Measurements from ENCODE around the gene ACO1.
"Not testable (repeated sequence)": the region's sequence is repeated elsewhere in the genome, so short reads cannot be mapped to it uniquely, and the experiment has no call there.

Gene ACO1

DNA sequence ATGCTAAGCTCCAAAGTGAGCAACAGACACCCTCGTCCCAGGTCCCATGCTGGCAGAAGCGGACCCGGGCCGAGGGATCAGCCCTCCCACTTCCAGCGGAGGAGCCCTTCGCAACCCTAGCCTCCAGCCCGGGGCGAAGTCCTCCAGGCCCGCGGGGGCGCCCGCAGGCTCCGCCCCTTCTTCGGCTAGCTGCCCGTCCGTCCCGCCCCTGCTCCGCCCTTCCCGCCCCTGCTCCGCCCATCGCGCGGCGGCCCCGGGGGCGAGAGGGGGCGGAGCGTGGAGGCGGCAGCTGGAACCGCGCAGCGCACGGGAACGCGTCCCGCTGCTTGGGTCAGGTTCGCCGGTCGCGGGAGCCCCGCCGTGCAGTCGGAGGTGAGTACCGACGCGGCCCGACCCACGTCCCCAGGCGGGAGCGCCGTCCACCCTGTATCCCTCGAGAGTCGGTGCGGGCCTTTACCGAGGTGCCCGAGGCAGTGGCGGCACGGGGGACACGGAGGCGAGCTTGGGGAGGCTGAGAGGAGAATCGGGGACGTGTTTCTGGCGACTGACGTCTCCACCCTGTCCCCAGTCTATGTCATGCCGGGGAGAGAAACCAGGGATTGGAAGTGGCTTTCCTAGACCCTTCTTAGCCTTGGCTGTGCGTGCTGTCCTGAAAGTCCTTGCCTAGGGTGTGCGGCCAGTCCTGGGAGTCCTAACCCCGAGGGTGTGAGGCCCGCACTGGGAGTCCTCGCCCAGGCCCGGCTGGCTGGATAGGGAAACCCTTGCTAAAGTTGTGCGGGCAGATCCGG lies at the start of gene ACO1:
Gene ACO1 (plus strand): TSS at position 280 of the 788 bp plus-strand sequence. CDS start 20,864 bp downstream, outside the sequence.
- in situ Hi-C loops (cut with MboI; ENCODE audit: low sequenced_read_pairs), result loop anchor here (10.0 to 25.0 kb wide), 2 partner anchors 190 to 578 kb away; partner anchors contain the start of gene NDUFB6

DNA sequence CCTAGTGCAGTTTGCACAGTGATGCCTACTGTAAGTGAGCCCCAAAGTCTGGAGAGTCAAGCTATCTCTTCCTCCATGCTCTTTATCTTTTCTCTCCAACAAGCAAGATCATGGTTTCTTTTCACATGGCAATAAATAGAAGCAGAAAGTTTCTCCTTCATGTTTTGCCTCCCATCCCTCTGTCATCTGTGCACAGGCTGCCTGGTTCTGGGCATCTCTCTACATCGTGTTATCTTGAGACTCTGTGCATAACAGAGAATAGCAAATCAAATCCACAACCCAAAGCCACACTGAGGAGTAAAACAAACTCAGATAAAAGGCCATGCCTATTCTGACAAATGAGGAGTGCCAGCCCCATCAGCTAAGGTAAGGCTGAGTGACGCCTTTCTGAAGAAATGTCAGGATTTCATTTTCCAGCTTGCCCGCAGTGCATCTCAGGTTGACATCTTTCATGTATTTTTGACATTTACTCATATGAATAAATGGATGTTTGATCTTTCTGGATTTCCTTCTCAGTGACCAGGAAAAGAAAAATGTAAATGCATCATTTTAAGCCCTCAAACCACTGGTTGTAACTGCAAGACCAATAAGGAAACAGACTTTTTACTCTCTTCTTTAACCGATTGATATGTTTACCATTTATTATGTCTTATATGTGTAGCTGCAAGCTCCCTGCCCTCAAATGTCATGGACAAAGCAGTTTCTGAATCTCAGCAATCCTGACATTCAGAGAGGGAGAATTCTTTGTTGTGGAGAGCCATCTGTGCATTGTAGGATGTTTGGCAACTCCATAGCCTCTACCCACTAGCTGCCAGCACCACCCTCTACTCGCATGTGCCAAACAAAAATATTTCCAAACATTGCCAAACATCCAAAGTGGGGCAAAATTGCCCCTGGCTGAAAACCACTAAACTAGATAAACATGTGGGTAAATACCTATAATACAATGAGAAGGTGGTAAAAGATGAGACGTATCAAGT lies 49.2 kb upstream of the ACO1 start:
- in situ Hi-C loops (cut with MboI; ENCODE audit: low sequenced_read_pairs), result no loop called here

DNA sequence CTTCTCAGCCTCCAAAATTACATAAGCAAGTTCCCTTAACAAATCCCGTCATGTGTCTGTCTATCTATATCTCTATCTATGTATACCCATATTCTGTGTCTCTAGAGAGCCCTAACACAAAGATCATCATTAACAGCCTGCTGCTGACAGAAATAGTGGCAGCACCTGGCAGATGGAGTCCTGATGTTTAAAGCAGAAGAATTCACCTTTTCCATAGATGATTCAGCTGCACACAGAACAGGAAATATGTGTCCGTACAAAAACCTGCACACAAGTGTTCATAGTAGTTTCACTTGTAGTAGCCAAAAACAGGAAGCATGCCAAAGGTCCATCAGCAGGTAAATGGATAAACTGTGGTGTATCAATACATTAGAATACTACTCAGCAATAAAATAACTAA lies 45.0 kb upstream of the ACO1 start:
- in situ Hi-C loops (cut with MboI; ENCODE audit: low sequenced_read_pairs), result no loop called here

DNA sequence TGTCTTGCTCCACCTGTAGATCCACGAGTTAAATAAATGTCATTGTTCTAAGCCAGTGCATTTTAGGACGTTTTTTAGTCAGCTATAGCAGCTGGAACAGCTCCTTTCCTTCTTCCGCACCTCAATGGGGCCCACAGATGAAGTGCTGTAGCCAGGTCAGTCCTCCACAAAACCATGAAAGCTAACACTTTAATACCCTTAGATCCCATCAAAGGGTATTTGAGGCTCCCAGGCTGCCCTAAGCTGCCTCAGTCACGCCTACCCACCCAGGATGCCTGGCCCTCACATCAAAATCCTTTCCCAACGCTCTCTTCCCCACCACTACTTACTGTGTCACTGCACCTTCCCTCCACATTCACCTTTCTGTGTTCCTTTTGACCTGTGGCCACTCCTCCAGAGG lies 44.1 kb upstream of the ACO1 start:
- in situ Hi-C loops (cut with MboI; ENCODE audit: low sequenced_read_pairs), result no loop called here

DNA sequence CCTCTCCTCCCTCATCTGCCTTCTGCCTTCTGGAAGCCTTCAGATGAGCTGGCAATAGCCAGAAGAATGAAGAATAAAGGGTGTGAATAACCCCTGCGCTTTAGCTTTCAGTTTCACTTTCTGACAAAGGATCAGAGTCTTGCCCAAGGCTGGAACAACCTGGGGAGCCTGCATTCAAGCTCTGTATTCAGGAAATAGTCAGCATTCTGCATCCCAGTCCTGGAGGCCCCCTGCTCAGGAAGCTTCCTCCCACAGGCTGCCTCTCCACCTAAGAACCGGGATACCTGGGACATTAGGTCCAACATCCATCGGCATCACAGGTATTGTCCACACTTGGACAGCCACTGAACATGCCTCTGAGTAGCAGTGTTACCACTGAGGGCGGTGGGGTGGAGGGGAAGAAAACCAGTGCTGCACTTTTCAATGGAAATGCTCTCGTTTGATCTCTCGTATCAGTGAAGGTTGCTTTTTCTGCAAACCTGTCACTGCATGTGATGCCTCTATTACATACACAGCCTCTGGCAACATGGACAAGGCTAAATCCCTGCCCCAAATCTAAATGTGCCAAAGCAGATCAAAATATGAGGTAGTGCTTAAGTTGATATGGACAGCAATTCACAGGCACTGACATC lies 39.8 kb upstream of the ACO1 start:
- in situ Hi-C loops (cut with MboI; ENCODE audit: low sequenced_read_pairs), result no loop called here

DNA sequence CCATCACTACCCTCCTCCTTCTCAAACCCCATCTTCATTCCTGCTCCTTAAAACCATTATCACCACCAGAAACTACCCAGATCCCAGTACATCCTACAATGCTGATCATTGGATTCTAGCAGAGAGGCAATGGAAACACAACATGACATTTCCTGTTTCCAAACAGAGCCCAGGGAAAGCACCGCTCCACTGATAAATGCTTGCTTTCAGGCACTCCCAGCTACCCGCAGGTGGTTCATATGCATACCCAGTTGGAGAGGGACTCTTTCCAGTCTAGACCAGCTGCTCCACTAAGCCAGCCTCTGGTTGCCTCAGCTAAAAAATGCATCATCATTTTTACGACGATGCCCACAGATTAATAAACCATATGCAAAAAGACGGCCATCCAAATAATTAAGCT lies 39.2 kb upstream of the ACO1 start:
- in situ Hi-C loops (cut with MboI; ENCODE audit: low sequenced_read_pairs), result no loop called here

DNA sequence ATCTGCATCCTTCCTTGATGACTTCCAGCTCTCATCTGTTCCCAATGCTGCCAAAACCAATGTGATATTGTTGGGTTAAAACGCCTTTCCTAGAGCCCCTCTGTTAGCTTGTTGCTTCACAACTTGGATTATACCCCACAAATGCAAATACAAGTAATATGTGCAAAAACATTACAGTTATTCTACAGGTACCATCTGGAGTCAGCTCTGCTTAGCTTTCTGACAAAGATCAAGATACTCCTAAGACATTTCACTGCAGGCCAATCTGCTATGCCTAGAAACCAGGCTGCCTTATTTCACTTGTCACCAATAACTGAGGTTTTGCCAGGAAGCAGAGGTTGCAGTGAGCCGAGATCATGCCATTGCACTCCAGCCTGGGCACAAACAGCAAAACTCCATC lies 36.9 kb upstream of the ACO1 start:
- in situ Hi-C loops (cut with MboI; ENCODE audit: low sequenced_read_pairs), result no loop called here

DNA sequence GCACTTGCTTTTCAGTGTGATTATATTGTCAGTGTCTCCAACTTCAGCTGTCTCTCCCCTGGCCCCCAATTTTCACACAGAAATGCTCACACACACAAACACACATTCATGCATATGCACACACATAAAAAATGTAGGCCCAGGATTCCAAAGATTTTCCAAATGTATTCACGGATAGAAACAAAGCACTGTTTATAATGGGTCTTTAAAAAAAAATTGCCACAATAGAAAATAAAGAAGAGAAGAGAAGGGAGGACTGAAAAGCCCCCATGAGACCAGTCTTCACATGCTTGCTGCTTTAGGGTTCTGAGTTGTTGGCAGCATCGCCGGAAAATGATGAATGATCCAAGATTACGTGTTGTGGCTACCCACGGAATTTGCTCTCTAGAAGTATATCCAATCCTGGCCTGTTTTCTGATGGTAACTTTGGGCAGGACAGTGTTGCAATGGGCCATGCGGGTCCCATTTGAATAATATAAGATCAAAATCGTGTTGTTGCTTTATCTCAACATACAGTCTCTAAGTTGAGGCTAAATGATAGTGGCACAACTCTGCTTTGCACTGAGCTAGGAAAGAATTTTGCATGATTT lies 36.2 kb upstream of the ACO1 start:
- in situ Hi-C loops (cut with MboI; ENCODE audit: low sequenced_read_pairs), result no loop called here

DNA sequence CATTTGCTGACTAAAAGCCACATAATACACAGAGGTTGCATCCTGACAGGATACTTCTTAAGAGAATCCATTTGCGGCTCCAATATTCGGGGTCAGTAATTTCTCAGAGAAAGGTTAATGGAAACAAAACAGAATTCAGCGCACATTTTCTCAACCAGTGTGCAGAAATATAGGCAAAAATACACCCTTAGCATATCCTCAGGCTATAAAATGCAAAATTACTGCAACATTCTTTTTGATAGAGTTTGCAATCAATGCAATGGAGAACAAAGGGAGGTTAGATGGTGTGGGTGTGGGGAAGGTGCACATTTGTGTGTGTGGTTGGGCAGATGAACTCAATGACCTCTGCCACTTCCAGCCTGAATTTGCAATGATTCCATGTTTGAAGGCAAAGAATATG lies 35.4 kb upstream of the ACO1 start:
- in situ Hi-C loops (cut with MboI; ENCODE audit: low sequenced_read_pairs), result no loop called here

DNA sequence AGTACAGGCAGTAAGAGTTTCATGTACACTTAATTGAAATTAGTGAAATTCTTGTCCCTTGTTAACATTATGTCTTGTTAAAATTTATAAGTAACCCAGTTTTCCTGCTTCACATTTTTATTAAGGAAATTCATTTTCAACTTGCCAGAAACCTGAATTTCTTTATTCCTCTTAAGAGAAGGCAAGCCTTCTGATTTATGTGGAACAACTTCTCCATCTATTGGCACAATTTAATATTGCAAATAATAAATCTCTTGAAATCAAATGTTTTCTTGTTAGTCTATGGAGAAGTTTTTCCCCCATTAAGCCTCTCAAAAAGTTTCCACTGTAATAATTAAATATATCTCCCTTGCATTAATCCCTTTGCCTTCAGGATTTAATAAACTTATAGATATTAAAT lies 33.8 kb upstream of the ACO1 start:
- in situ Hi-C loops (cut with MboI; ENCODE audit: low sequenced_read_pairs), result no loop called here

DNA sequence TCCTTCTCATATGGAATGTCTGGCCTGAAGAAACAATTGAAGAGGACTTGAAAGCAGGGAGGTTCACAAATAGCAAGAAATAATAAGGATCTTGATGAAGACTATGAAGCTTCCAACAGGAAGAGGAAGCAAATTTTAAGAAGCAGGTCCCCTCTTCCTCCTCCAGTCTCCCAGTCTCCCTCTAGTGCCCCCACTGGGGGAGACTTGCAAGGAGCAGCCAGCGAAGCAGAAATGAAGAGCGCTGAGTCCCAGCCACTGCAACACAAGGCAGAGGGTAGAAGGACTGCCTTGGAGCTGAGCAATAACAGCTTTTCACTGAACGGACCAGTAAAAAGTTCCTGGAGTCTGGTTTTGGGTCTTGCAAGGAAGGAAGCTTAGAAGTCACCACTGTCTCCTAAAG lies 32.6 kb upstream of the ACO1 start:
- in situ Hi-C loops (cut with MboI; ENCODE audit: low sequenced_read_pairs), result no loop called here

DNA sequence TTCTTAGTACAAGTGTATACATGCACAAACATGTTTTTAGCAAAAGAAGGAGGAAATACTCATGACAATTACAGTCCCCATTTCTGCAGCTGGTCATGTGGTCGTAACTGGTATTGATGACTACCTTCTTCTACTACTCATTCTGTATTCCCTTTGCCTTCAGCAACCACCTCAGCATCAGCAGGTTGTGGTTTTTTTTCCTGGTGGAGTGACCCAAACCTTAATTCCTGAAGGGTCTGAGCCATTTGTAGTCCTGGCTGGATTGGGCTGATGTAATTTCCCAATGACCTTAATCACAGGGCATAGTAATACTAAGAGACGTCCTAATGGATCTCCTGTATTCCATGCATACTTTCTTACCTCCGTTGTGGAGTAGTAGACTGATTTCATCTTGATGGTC lies 31.0 kb upstream of the ACO1 start:
- in situ Hi-C loops (cut with MboI; ENCODE audit: low sequenced_read_pairs), result not testable (repeated sequence)

DNA sequence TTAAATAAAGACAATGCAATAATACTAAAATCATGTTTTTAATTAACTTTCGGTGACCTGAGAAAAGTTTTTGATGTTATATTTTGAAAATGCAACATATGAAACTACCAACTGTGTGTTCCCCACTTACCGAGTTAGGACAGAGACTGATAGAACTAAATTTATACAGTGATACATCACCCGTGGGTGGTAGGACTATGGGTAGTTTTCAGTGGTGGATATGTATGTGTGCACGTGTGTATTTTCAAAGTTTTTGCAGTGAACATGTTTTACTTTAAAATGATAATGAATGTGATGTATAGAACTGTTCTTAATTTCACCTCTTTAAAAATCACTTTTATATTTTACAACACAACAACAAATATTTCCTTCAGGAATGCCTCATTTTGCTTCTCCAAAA lies 25.0 kb upstream of the ACO1 start:
- in situ Hi-C loops (cut with MboI; ENCODE audit: low sequenced_read_pairs), result no loop called here

DNA sequence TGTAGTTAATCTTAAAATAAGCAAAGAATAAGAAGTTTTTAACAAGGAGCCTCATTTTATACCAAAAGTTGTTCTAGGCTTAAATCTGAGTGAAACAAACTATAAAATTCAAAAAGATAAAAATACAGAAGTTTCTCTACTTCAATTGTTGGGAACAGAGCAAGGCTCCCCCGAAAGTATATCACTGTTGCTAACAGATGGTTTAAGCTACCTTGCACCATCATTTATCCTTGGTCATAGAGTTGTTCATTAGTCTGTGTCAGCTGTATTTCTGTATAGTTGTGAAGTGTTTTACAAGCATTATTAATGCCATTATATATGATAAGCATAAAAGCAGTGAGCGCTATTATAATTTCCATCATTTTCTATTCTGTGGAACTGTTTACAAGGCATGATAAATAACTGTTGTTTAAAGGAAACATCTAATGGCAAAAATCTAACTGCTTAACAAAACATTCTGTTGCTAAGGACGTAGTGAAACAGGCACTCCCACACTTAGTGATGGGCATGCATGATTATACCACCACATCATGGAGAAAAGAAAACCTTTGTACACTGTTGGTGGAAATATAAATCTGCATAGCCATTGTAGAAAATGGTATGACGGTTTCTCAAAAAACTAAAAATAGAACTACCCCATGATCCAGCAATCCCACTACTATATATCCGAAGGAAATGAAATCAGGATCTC lies 23.3 kb upstream of the ACO1 start:
- in situ Hi-C loops (cut with MboI; ENCODE audit: low sequenced_read_pairs), result no loop called here

DNA sequence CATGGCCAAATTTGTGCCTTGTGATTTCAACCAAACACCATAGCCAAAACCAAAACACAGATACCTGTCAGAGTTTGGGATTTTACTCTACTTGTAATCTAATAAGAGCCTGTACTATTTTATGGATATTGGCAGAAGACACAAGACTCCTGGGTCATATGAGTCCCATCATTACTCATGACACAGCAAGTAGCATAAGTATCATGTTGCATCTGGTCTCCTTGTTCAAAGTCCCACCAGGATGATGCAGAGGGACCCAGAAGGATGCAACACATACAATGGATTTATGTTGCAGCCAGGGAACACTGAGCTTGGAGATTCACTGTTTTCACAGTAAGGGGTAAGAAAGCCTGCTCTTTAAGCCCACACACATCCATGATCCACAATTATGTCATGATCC lies 13.2 kb upstream of the ACO1 start:
- in situ Hi-C loops (cut with MboI; ENCODE audit: low sequenced_read_pairs), result no loop called here

DNA sequence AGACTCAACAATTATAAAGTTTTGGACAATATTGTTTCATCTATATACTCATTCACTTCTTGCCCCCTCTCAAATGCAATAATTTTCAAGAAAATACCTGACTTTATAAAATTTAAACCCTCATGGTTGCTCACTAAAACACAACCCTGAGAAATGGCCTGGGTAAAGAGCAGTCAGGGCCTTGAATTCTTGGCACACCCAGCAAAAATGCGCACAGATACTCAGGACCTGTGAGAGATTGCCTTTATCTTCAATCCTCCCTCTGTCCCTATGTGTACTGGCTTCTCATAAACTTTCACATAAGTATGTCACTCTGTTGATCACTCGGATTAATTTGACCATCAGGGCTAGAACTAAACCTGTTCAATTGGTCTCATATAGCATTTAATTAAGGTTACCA lies 12.8 kb upstream of the ACO1 start:
- in situ Hi-C loops (cut with MboI; ENCODE audit: low sequenced_read_pairs), result no loop called here

DNA sequence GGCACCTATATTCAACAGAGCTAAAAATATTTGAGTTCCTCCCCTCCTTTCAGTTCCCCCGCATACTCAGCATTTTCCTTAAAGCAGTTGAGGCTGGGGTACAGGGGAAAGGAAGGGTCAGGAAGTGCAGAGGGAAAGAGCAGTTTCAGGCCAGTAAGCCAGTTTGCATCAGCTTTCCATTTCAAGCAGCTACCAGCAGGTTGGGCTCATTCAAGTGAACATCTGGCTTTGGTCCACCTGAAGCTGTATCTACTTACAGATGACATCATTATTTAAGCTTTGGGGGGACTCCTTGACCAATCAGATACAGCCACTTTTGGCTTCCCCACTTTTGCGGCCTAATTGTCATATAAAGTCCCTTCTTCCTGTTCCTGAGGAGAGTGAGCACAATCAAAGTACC lies 8.2 kb upstream of the ACO1 start:
- in situ Hi-C loops (cut with MboI; ENCODE audit: low sequenced_read_pairs), result loop anchor here (25.0 kb wide), 1 partner anchor 586 kb away; no protein-coding TSS in a partner anchor

DNA sequence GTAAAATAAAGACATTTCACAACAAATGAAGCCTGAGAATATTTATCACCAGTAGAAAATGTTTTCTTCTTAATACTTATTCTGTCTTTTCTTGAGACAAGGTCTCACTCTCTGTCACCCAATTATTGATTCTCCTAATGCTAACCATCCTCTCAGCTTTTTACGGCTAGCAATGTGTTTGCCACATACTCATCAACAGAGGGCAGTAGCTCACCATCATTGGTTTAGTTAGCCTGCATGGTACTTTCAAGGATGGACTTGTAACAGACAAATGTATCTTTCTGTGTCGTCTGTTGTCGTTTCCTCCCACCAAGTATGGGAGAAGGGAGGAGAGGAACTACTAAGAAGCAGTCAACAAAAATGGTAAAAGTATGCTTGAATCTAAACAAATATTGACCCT lies 5.9 kb upstream of the ACO1 start:
- in situ Hi-C loops (cut with MboI; ENCODE audit: low sequenced_read_pairs), result loop anchor here (25.0 kb wide), 1 partner anchor 584 kb away; no protein-coding TSS in a partner anchor

DNA sequence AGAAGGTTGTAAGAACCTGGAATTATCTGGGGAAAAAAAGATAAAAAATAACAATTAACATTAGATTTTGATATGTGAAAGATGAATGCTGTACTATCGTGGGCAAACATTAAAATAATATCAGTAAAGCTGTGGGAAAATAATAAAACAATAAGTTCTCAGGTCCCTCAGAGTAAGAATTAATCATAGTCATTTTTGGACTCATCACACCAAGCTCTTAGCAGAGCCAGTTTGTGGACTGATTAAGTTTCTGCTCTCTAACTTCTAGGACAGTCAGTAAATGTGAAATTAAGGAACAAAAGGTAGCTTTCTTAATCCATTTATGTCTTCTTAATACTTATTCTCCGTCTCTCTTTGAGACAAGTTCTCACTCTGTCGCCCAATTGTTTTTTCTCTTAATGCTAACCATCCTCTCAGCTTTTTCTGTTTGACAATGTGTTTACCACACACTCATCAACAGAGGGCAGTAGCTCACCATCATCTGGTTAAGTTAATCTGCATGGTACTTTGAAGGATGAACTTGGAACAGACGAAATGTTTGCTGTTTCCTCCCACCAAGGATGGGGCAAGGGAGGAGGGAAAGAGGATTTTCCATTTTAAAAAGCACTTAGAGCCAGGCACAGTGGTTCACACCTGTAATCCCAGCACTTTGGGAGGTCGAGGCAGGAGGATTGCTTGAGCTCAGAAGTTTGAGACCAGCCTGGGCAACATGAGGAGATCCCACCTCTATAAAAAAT lies 5.3 kb upstream of the ACO1 start:
- in situ Hi-C loops (cut with MboI; ENCODE audit: low sequenced_read_pairs), result loop anchor here (25.0 kb wide), 1 partner anchor 583 kb away; no protein-coding TSS in a partner anchor
